HEK293 (cell line): Measurements from ENCODE around the gene DPYD.

Experiments
- CTCF ChIA-PET: fragments of 350-600 bp; formaldehyde crosslinking; extraction: SDS; loops from one replicate; lab custom pipeline; 2021; ENCODE audit warnings: antibody characterized with exemption; lab: Yijun Ruan, JAX
- POLR2A ChIA-PET: fragments of 300-600 bp; formaldehyde crosslinking; extraction: SDS; loops from one replicate; lab custom pipeline; 2020; ENCODE audit warnings: antibody characterized with exemption, inconsistent platforms; lab: Yijun Ruan, JAX
- H3K27ac ChIP-seq: fragments of 200-500 bp; sonication (Bioruptor generic); 2 replicates; pipeline ENCODE4 v1.5.1; 2014; ENCODE audit warnings: low read depth, low read length, control low read depth, inconsistent platforms; ENCODE audit errors: extremely low read depth
- H3K36me3 ChIP-seq, 2 experiments: fragments of 200-500 bp in 1 of 2; sonication (Bioruptor generic) in 1 of 2; 1 replicate in 1 of 2; 2 replicates in 1 of 2; pipeline ENCODE4 v1.5.1; 2014 to 2017; ENCODE audit warnings: inconsistent platforms in 2 of 2, low read length in 2 of 2; ENCODE audit not compliant: control insufficient read depth in 2 of 2, insufficient read depth in 1 of 2
- H3K4me1 ChIP-seq: fragments of 200-500 bp; sonication (Bioruptor generic); 2 replicates; pipeline ENCODE4 v1.5.1; 2014; ENCODE audit warnings: mild to moderate bottlenecking, low read length, inconsistent platforms; ENCODE audit not compliant: control insufficient read depth, insufficient read depth
- H3K4me3 ChIP-seq: 2 replicates; pipeline ENCODE4 v1.5.1; 2011; ENCODE audit warnings: low read depth, mild to moderate bottlenecking, control low read depth, low read length, moderate library complexity
- H3K9me3 ChIP-seq: fragments of 200-500 bp; sonication (Bioruptor generic); 2 replicates; pipeline ENCODE4 v1.5.1; 2014; ENCODE audit warnings: low read depth, low read length, inconsistent platforms; ENCODE audit not compliant: control insufficient read depth, insufficient read depth
- KLF16 ChIP-seq: fragments of 450-650 bp; formaldehyde crosslinking; IDR thresholded peaks from 2 replicates; pipeline ENCODE4 v1.5.1; 2017; ENCODE audit warnings: missing biosample characterization, missing genetic modification characterization
- KLF9 ChIP-seq: fragments of 450-650 bp; formaldehyde crosslinking; IDR thresholded peaks from 2 replicates; pipeline ENCODE4 v1.5.1; 2016; ENCODE audit warnings: missing biosample characterization, missing genetic modification characterization, low read depth
- SP2 ChIP-seq: fragments of 450-650 bp; formaldehyde crosslinking; IDR thresholded peaks from 2 replicates; pipeline ENCODE4 v1.5.1; 2016; ENCODE audit warnings: missing biosample characterization, missing genetic modification characterization
- SP3 ChIP-seq: fragments of 450-650 bp; formaldehyde crosslinking; IDR thresholded peaks from 2 replicates; pipeline ENCODE4 v1.5.1; 2016; ENCODE audit warnings: missing biosample characterization, missing genetic modification characterization
- ZBTB17 ChIP-seq: fragments of 450-650 bp; formaldehyde crosslinking; IDR thresholded peaks from 2 replicates; pipeline ENCODE4 v1.5.1; 2016; ENCODE audit warnings: missing biosample characterization, missing genetic modification characterization
- ZBTB21 ChIP-seq: fragments of 450-650 bp; formaldehyde crosslinking; IDR thresholded peaks from 2 replicates; pipeline ENCODE4 v1.5.1; 2017; ENCODE audit warnings: missing biosample characterization, missing genetic modification characterization
- ZNF10 ChIP-seq: fragments of 450-650 bp; formaldehyde crosslinking; IDR thresholded peaks from 2 replicates; pipeline ENCODE4 v1.5.1; 2017; ENCODE audit warnings: missing biosample characterization, missing genetic modification characterization
- ZNF114 ChIP-seq: fragments of 450-650 bp; formaldehyde crosslinking; IDR thresholded peaks from 2 replicates; pipeline ENCODE4 v1.5.0; 2017; ENCODE audit warnings: missing biosample characterization, missing genetic modification characterization
- ZNF132 ChIP-seq: fragments of 450-650 bp; formaldehyde crosslinking; IDR thresholded peaks from 2 replicates; pipeline ENCODE4 v1.5.1; 2017; ENCODE audit warnings: missing biosample characterization, missing genetic modification characterization, borderline replicate concordance
- ZNF16 ChIP-seq: fragments of 450-650 bp; formaldehyde crosslinking; IDR thresholded peaks from 2 replicates; pipeline ENCODE4 v1.5.1; 2016; ENCODE audit warnings: low read depth, missing biosample characterization, missing genetic modification characterization
- ZNF169 ChIP-seq: fragments of 450-650 bp; formaldehyde crosslinking; IDR thresholded peaks from 2 replicates; pipeline ENCODE4 v1.5.1; 2016; ENCODE audit warnings: missing biosample characterization, missing genetic modification characterization
- ZNF175 ChIP-seq: fragments of 450-650 bp; formaldehyde crosslinking; IDR thresholded peaks from 2 replicates; pipeline ENCODE4 v1.5.1; 2016; ENCODE audit warnings: missing biosample characterization, missing genetic modification characterization
- ZNF2 ChIP-seq: fragments of 450-650 bp; formaldehyde crosslinking; IDR thresholded peaks from 2 replicates; pipeline ENCODE4 v1.5.1; 2016; ENCODE audit warnings: missing biosample characterization, missing genetic modification characterization
- ZNF202 ChIP-seq: fragments of 450-650 bp; formaldehyde crosslinking; IDR thresholded peaks from 2 replicates; pipeline ENCODE4 v1.5.1; 2016; ENCODE audit warnings: missing biosample characterization, missing genetic modification characterization, borderline replicate concordance
- ZNF221 ChIP-seq: fragments of 450-650 bp; formaldehyde crosslinking; IDR thresholded peaks from 2 replicates; pipeline ENCODE4 v1.5.1; 2017; ENCODE audit warnings: missing biosample characterization, missing genetic modification characterization, borderline replicate concordance
- ZNF223 ChIP-seq: fragments of 450-650 bp; formaldehyde crosslinking; IDR thresholded peaks from 2 replicates; pipeline ENCODE4 v1.5.1; 2016; ENCODE audit warnings: missing biosample characterization, missing genetic modification characterization
- ZNF324 ChIP-seq: fragments of 450-650 bp; formaldehyde crosslinking; IDR thresholded peaks from 2 replicates; pipeline ENCODE4 v1.5.1; 2016; ENCODE audit warnings: missing biosample characterization, missing genetic modification characterization
- ZNF391 ChIP-seq: fragments of 450-650 bp; formaldehyde crosslinking; IDR thresholded peaks from 2 replicates; pipeline ENCODE4 v1.5.1; 2016; ENCODE audit warnings: low read depth, missing biosample characterization, missing genetic modification characterization, borderline replicate concordance
- ZNF600 ChIP-seq: fragments of 450-650 bp; formaldehyde crosslinking; IDR thresholded peaks from 2 replicates; pipeline ENCODE4 v1.5.1; 2016; ENCODE audit warnings: missing biosample characterization, missing genetic modification characterization
- ZNF645 ChIP-seq: fragments of 450-650 bp; formaldehyde crosslinking; IDR thresholded peaks from 2 replicates; pipeline ENCODE4; 2016; ENCODE audit warnings: missing biosample characterization, missing genetic modification characterization
- ZNF670 ChIP-seq: fragments of 450-650 bp; formaldehyde crosslinking; IDR thresholded peaks from 2 replicates; pipeline ENCODE4 v1.5.1; 2016; ENCODE audit warnings: missing biosample characterization, missing genetic modification characterization, low read depth
- ZNF701 ChIP-seq: fragments of 450-650 bp; formaldehyde crosslinking; IDR thresholded peaks from 2 replicates; pipeline ENCODE4 v1.5.1; 2016; ENCODE audit warnings: missing biosample characterization, missing genetic modification characterization
- ZNF707 ChIP-seq: fragments of 450-650 bp; formaldehyde crosslinking; IDR thresholded peaks from 2 replicates; pipeline ENCODE4 v1.5.1; 2016; ENCODE audit warnings: missing biosample characterization, missing genetic modification characterization
- ZSCAN30 ChIP-seq: fragments of 450-650 bp; IDR thresholded peaks from 2 replicates; pipeline ENCODE4 v1.5.1; 2018; ENCODE audit warnings: missing biosample characterization, mild to moderate bottlenecking, missing genetic modification characterization, moderate library complexity
- TF ChIP-seq, protein P1 (sequence below): fragments of 450-650 bp; formaldehyde crosslinking; IDR thresholded peaks from 2 replicates; pipeline ENCODE4 v1.5.1; 2016; ENCODE audit warnings: missing biosample characterization, missing genetic modification characterization
- TF ChIP-seq, protein P2 (sequence below): fragments of 450-650 bp; formaldehyde crosslinking; IDR thresholded peaks from 2 replicates; pipeline ENCODE4 v1.5.1; 2016; ENCODE audit warnings: missing biosample characterization, missing genetic modification characterization

DPYD gene

DNA sequence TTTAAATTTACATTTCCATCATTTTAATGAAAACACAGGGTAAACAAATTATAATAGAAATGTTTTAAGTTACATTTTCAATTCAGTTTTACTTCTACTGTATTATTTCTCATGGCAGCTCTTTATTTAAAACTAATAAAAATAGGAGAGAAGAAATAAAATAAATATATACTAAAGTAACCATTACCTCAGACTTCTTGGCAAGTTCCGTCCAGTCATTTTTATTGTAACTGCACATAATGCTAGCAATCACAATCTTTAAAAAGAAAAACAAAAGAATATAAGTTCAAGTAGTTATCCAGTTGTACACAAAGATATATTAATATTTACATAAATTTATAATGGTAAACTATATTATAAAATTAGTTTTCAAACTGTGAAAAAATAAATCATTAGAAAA lies 538.6 kb downstream of the DPYD start (continued):
- no peak for TF ChIP-seq ZNF221 (tag by site-specific recombination)
- TF ChIP-seq ZNF600 = no peak
- TF ChIP-seq ZNF391 (tag by site-specific recombination) = no peak
- no peak for TF ChIP-seq ZNF114 (tag by site-specific recombination)
- TF ChIP-seq ZNF169 (tag by site-specific recombination) = no peak
- no peak for TF ChIP-seq SP3 (tag by site-specific recombination)

DNA sequence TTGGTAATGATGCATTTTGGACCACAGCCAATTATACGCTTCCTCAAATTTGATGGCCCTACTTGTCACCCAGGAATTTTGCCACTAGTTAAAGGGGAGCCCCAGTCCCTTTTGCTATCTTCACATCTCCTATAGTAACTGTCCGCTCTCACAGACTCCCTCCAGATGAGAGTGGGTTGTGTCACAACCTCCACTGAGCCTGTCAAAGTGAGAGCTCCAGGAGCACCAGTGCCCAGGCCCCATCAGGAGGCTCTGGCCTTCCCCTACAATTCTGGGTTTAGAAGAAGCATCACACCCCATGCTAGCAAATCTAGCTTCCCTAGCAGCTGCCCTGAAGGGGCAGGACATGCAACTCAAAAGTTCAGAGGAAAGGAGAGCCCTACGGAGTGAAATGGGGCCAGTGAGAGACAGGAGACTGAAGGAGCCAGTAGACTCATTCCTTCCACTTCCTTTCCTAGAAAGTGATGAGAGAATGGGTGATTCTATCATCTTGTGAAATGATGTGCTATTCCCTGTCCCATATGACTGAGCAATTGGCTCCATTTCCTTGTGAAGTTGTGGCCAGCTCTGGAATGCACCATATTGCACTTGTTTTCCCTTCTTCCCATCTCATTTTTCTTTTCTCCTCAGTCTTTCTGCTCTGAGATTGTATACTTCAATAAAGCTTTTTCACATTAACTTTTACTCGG lies 541.3 kb downstream of the DPYD start:
- TF ChIP-seq, protein P1, sequence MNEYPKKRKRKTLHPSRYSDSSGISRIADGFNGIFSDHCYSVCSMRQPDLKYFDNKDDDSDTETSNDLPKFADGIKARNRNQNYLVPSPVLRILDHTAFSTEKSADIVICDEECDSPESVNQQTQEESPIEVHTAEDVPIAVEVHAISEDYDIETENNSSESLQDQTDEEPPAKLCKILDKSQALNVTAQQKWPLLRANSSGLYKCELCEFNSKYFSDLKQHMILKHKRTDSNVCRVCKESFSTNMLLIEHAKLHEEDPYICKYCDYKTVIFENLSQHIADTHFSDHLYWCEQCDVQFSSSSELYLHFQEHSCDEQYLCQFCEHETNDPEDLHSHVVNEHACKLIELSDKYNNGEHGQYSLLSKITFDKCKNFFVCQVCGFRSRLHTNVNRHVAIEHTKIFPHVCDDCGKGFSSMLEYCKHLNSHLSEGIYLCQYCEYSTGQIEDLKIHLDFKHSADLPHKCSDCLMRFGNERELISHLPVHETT (tag by site-specific recombination) = no peak
- TF ChIP-seq ZSCAN30 (tag by site-specific recombination) = no peak
- no peak for TF ChIP-seq ZNF223 (tag by site-specific recombination)
- TF ChIP-seq ZBTB21 (tag by site-specific recombination) = no peak
- TF ChIP-seq SP2 (tag by site-specific recombination) = no peak
- no peak for TF ChIP-seq ZNF707 (tag by site-specific recombination)
- TF ChIP-seq ZNF16 (tag by site-specific recombination) = no peak
- TF ChIP-seq ZNF701 (tag by site-specific recombination) = no peak
- TF ChIP-seq ZNF175 = no peak
- no peak for TF ChIP-seq ZNF202 (tag by site-specific recombination)
- no peak for TF ChIP-seq ZNF2
- TF ChIP-seq ZBTB17 (tag by site-specific recombination) = no peak
- no peak for TF ChIP-seq ZNF324 (tag by site-specific recombination)
- TF ChIP-seq ZNF132 (tag by site-specific recombination) = no peak
- TF ChIP-seq ZNF670 (tag by site-specific recombination) = no peak
- TF ChIP-seq KLF16 (tag by site-specific recombination) = no peak
- no peak for TF ChIP-seq KLF9 (tag by site-specific recombination)
- no peak for TF ChIP-seq ZNF10 (tag by site-specific recombination)
- TF ChIP-seq, protein P2, sequence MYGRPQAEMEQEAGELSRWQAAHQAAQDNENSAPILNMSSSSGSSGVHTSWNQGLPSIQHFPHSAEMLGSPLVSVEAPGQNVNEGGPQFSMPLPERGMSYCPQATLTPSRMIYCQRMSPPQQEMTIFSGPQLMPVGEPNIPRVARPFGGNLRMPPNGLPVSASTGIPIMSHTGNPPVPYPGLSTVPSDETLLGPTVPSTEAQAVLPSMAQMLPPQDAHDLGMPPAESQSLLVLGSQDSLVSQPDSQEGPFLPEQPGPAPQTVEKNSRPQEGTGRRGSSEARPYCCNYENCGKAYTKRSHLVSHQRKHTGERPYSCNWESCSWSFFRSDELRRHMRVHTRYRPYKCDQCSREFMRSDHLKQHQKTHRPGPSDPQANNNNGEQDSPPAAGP (tag by site-specific recombination) = no peak
- TF ChIP-seq ZNF645 (tag by site-specific recombination) = no peak
- Histone ChIP-seq H3K27ac (no peak overlapping the region), H3K36me3 (no peaks in the 10 kb centered on the region), H3K4me1 (no peaks in the 10 kb centered on the region), H3K4me3 (no peak overlapping the region), H3K9me3 (no peaks in the 10 kb centered on the region)
- ChIA-PET POLR2A (no interaction called here), CTCF (no interaction called here)
